CD4-positive, alpha-beta T cell treated with Interferon alpha-2 for 1 hour (primary cell): ENCODE measurements around the gene DLG5.

Experiments used
- DNase-seq, 2 donors: peaks; one replicate each; pipeline ENCODE4 v3.0.0-alpha.2; 2020 to 2022

DLG5 gene

GRCh38 chr10:77909749-77910375 is 16.7 kb downstream of the DLG5 start:
- no peak for DNase-seq

- DNase-seq: no peak
Observed at GRCh38 chr10:77909021-77909748, 17.4 kb downstream of the DLG5 start.

- no peak for DNase-seq
Observed at GRCh38 chr10:77907900-77908717, 18.4 kb downstream of the DLG5 start.

- no peak for DNase-seq
Observed at GRCh38 chr10:77907462-77907861, 19.1 kb downstream of the DLG5 start.

- DNase-seq: no peak
Observed at GRCh38 chr10:77906951-77907421, 19.6 kb downstream of the DLG5 start.

GRCh38 chr10:77905781-77906180 is 20.8 kb downstream of the DLG5 start:
- no peak for DNase-seq

- no peak for DNase-seq
Observed at GRCh38 chr10:77905086-77905748, 21.3 kb downstream of the DLG5 start.

GRCh38 chr10:77904100-77904840 is 22.3 kb downstream of the DLG5 start:
- DNase-seq: no peak

- no peak for DNase-seq
Observed at GRCh38 chr10:77902159-77902558, 24.4 kb downstream of the DLG5 start.

- no peak for DNase-seq
Observed at GRCh38 chr10:77901743-77902142, 24.8 kb downstream of the DLG5 start.

- DNase-seq: no peak
Observed at GRCh38 chr10:77899690-77900089, 26.9 kb downstream of the DLG5 start.

- DNase-seq: no peak
Observed at GRCh38 chr10:77899080-77899477, 27.5 kb downstream of the DLG5 start.

GRCh38 chr10:77898323-77899079 is 28.1 kb downstream of the DLG5 start:
- DNase-seq: no peak

GRCh38 chr10:77896058-77896457 is 30.5 kb downstream of the DLG5 start:
- DNase-seq: no peak

GRCh38 chr10:77894058-77894457 is 32.5 kb downstream of the DLG5 start:
- DNase-seq: no peak

- no peak for DNase-seq
Observed at GRCh38 chr10:77893386-77893785, 33.2 kb downstream of the DLG5 start.

GRCh38 chr10:77892761-77893160 is 33.8 kb downstream of the DLG5 start:
- no peak for DNase-seq

GRCh38 chr10:77892021-77892739 is 34.4 kb downstream of the DLG5 start:
- no peak for DNase-seq

GRCh38 chr10:77890097-77890496 is 36.5 kb downstream of the DLG5 start:
- DNase-seq: no peak

- DNase-seq: no peak
Observed at GRCh38 chr10:77889277-77889903, 37.2 kb downstream of the DLG5 start.

GRCh38 chr10:77888356-77888703 is 38.2 kb downstream of the DLG5 start:
- no peak for DNase-seq
